CD4-positive, alpha-beta memory T cell (primary cell): ENCODE measurements around the gene TMTC4. TPM values are rescaled to one million over a fixed set of nuclear protein-coding genes. Genes with fewer than 3 reads are reported as not detected.
"Not testable (repeated sequence)": the region's sequence is repeated elsewhere in the genome, so short reads cannot be mapped to it uniquely, and the experiment has no call there.

Experiments used
- CTCF ChIA-PET: fragments of 350-600 bp; sonication (Branson Sonifier 250); formaldehyde crosslinking; loops from one replicate; lab custom pipeline; 2021; ENCODE audit warnings: inconsistent platforms; ENCODE audit not compliant: partially characterized antibody; lab: Charles Lee
- POLR2A ChIA-PET: fragments of 350-600 bp; sonication (Branson Sonifier 250); formaldehyde crosslinking; loops from one replicate; lab custom pipeline; 2021; ENCODE audit not compliant: partially characterized antibody; lab: Charles Lee
- DNase-seq, 5 donors: peaks; one replicate each; pipeline versions ENCODE4 v3.0.0 to v3.0.0-alpha.2; 2020 to 2022; ENCODE audit warnings: mixed read lengths in 1 of 5
- H3K27ac ChIP-seq: one replicate; pipeline ENCODE4 v1.7.0; 2013; ENCODE audit warnings: low read depth, low read length
- H3K27me3 ChIP-seq: 2 replicates; pipeline ENCODE4 v1.7.0; 2013; ENCODE audit warnings: mild to moderate bottlenecking, low read length, moderate library complexity; ENCODE audit not compliant: insufficient read depth
- H3K36me3 ChIP-seq: 2 replicates; pipeline ENCODE4 v1.7.0; 2013; ENCODE audit warnings: mild to moderate bottlenecking, low read length, moderate library complexity; ENCODE audit not compliant: insufficient read depth
- H3K4me1 ChIP-seq: 2 replicates; pipeline ENCODE4 v1.7.0; 2013; ENCODE audit warnings: mild to moderate bottlenecking, low read length, moderate library complexity; ENCODE audit not compliant: insufficient read depth
- H3K4me3 ChIP-seq, 2 donors: one replicate each; pipeline ENCODE4 v1.7.0; 2013; ENCODE audit warnings: low read length in 2 of 2, mild to moderate bottlenecking in 1 of 2
- H3K9me3 ChIP-seq, 2 donors: one replicate each; pipeline ENCODE4 v1.7.0; 2013; ENCODE audit warnings: low read length in 2 of 2, control low read depth in 1 of 2; ENCODE audit not compliant: control insufficient read depth in 1 of 2
- H3K27ac Mint-ChIP-seq, 7 donors: one replicate each; pipeline ENCODE4 v1.8.0; 2020 to 2021; ENCODE audit warnings: mixed read lengths in 7 of 7, mild to moderate bottlenecking in 6 of 7, inconsistent platforms in 3 of 7, moderate library complexity in 3 of 7
- H3K27me3 Mint-ChIP-seq, 2 donors: one replicate each; pipeline ENCODE4 v1.8.0; 2020 to 2021; ENCODE audit warnings: mixed read lengths in 2 of 2
- H3K36me3 Mint-ChIP-seq, 2 donors: one replicate each; pipeline ENCODE4 v1.8.0; 2020 to 2021; ENCODE audit warnings: mixed read lengths in 2 of 2, inconsistent platforms in 1 of 2, mild to moderate bottlenecking in 1 of 2
- H3K4me1 Mint-ChIP-seq, 4 donors: one replicate each; pipeline ENCODE4 v1.8.0; 2020 to 2021; ENCODE audit warnings: mixed read lengths in 4 of 4, mild to moderate bottlenecking in 1 of 4
- H3K4me3 Mint-ChIP-seq, 8 donors: one replicate each; pipeline ENCODE4 v1.8.0; 2020 to 2021; ENCODE audit warnings: mixed read lengths in 8 of 8, mild to moderate bottlenecking in 7 of 8, moderate library complexity in 6 of 8, inconsistent platforms in 3 of 8
- H3K9me3 Mint-ChIP-seq, 8 donors: one replicate each; pipeline ENCODE4 v1.8.0; 2020 to 2021; ENCODE audit warnings: mixed read lengths in 8 of 8, mild to moderate bottlenecking in 5 of 8, inconsistent platforms in 3 of 8, moderate library complexity in 1 of 8
- intact Hi-C: fragments of 100-400 bp; cut with micrococcal nuclease; formaldehyde crosslinking; loops from one replicate; pipeline ENCODE4 v1.15.1; 2023
- polyA plus RNA-seq, 2 donors: library from polyadenylated mRNA; unstranded; fragments of 300-500 nt; fragmentation: Illumina TruSeq; gene quantifications; one replicate each; pipeline ENCODE4 v1.2.3, GENCODE V29; 2021
- total RNA-seq, 2 experiments: library from RNA; stranded (reverse); gene quantifications; one replicate each; pipeline ENCODE4 v1.2.3, GENCODE V29; 2021

TMTC4 gene
- total and polyA plus RNA-seq, 4 experiments from 2014 or later = 2.8 to 27.7 (median 15.1) TPM

DNA sequence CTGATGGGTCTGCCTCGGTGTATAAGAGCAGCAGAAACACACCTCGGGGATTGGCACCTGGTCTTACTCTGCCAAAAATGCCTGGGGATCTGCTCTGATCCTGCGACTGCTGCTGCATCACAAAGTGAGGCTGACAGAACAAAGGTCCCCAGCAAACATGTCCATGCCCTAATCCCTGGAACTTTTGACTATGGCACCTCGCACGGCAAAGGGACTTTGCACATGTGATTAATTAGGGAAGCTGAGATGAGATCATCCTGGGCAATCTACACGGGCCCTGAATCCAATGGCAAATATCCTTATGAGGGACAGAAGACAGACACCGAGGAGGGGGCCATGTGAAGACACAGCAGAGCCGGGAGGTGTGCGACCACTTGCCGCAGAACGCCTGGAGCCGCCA, 94.5 kb downstream of the TMTC4 start:
- intact Hi-C loops = no loop called here
- peaks cover 20 to 49% (median 30%) of the 10 kb centered on the region in 4 donors for H3K4me1 Mint-ChIP-seq
- CTCF ChIA-PET = no interaction called here

DNA sequence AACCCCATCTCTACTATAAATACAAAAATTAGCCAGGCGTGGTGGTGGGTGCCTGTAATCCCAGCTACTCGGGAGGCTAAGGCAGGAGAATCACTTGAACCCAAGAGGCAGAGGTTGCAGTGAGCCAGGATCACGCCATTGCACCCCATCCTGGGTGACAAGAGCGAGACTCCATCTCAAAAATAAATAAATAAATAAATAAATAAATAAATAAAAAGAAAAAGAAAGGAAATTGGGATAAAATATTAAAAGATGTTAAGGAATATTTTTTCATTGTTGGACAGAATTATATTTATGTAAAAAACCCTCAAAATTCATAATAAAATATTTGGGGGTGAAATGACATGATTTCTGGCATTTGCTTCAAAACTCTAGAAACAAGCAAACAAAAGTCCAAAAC, 97.4 kb downstream of the TMTC4 start:
- CTCF ChIA-PET = interaction anchor here (0.6 to 7.1 kb wide), 3 partner anchors 10 to 63 kb away, joined by 3 to 182 read pairs (median 3); partner anchors contain the start of gene GGACT

More for the DNA sequence above, 94.5 kb downstream of the TMTC4 start:
- Mint-ChIP-seq H3K27ac (peak overlapping the region in 1 of 7 donors; percentile 20), H3K36me3 (peaks cover 28 to 44% of the 10 kb centered on the region in 2 donors), H3K27me3 (no peaks in the 10 kb centered on the region), H3K9me3 (no peaks in the 10 kb centered on the region), H3K4me3 (no peak overlapping the region)
- H3K27me3 ChIP-seq = no peaks in the 10 kb centered on the region
- POLR2A ChIA-PET = interaction anchor here (1.2 kb wide), 1 partner anchor 8 kb away, joined by 3 read pairs; no protein-coding TSS in a partner anchor
- peaks cover 28% of the 10 kb centered on the region for H3K4me1 ChIP-seq
- no peak overlapping the region for H3K4me3 ChIP-seq
- no peak overlapping the region for H3K27ac ChIP-seq
- no peak for DNase-seq
- H3K9me3 ChIP-seq = no peaks in the 10 kb centered on the region
- H3K36me3 ChIP-seq = no peaks in the 10 kb centered on the region

DNA sequence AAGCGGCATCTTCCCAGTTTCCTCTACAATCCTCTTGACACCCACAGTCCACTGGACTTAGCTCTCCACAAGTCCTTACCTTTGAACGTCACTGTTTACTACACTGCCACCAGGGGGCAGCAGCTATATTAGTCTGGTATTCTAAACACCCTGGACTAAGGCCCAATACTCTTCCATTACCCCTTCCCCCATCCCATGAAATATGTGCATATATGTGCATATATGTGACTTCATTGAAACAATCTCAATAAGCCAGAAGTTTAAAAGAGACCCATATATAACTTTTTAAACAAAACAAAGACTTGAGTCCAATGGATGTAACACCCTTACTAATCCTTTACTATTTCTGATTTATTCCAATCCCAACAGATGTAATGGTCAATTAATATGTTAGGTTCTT, 101.5 kb downstream of the TMTC4 start:
- Histone ChIP-seq H3K27ac (no peak overlapping the region), H3K4me1 (peaks cover 11% of the 10 kb centered on the region), H3K27me3 (no peaks in the 10 kb centered on the region), H3K4me3 (no peak overlapping the region), H3K9me3 (no peaks in the 10 kb centered on the region), H3K36me3 (no peaks in the 10 kb centered on the region)
- H3K9me3 Mint-ChIP-seq = no peaks in the 10 kb centered on the region
- H3K4me1 Mint-ChIP-seq = peaks cover 12 to 28% (median 16%) of the 10 kb centered on the region in 4 donors
- no peak overlapping the region for H3K4me3 Mint-ChIP-seq
- DNase-seq = peak; percentile 61 to 76 (median 68)
- H3K27ac Mint-ChIP-seq = no peak overlapping the region
- intact Hi-C loops = loop anchor here (1.0 kb wide), 3 partner anchors 15 to 554 kb away; partner anchors contain the start of gene GGACT
- H3K36me3 Mint-ChIP-seq = peaks cover 8 to 17% of the 10 kb centered on the region in 2 donors
- H3K27me3 Mint-ChIP-seq = no peaks in the 10 kb centered on the region
- ChIA-PET CTCF (interaction anchor here (0.6 to 7.1 kb wide), 30 partner anchors 9 to 917 kb away, joined by 3 to 182 read pairs (median 4); partner anchors contain the start of genes GGACT and TMTC4), POLR2A (interaction anchor here (0.9 to 3.1 kb wide), 6 partner anchors 9 to 917 kb away, joined by 3 to 22 read pairs (median 3); partner anchors contain the start of genes GGACT and TMTC4)

More for the DNA sequence above, 97.4 kb downstream of the TMTC4 start:
- H3K4me3 Mint-ChIP-seq, DNase-seq, H3K27me3 Mint-ChIP-seq, H3K27me3 ChIP-seq, H3K9me3 Mint-ChIP-seq, H3K9me3 ChIP-seq, H3K27ac Mint-ChIP-seq, H3K27ac ChIP-seq, H3K36me3 ChIP-seq, H3K4me3 ChIP-seq, intact Hi-C loops: not testable (repeated sequence)
- H3K4me1 ChIP-seq = peaks cover 22% of the 10 kb centered on the region
- Mint-ChIP-seq H3K36me3 (peaks cover 25 to 43% of the 10 kb centered on the region in 2 donors), H3K4me1 (peaks cover 23 to 52% (median 28%) of the 10 kb centered on the region in 4 donors)
- POLR2A ChIA-PET = interaction anchor here (0.8 kb wide), 1 partner anchor 97 kb away, joined by 4 read pairs; no protein-coding TSS in a partner anchor

DNA sequence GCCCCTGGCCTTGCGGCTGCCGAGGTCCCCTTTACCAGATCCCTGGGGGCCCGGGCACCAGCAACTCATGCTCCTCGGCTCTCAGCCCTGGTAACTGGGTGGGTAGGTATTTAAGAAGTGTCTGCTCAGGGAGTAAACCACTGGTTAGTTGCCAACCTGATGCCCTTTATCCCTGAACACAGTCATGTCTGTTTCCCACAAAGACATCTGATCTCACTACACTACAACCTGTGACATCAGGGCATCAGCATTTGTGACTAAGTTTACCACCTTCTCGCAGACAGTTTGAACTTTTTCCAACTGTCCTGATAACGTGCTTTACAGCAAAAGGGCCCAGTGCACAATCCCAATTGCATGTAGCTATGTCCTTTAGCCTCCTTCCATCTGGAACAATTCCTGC, 108.1 kb downstream of the TMTC4 start:
- no peak overlapping the region for H3K27ac ChIP-seq
- Mint-ChIP-seq H3K9me3 (peaks cover 0 to 7% (median under 1%) of the 10 kb centered on the region in 8 donors), H3K4me3 (no peak overlapping the region), H3K27me3 (no peaks in the 10 kb centered on the region), H3K27ac (no peak overlapping the region), H3K4me1 (peaks cover 0 to 5% (median 4%) of the 10 kb centered on the region in 4 donors), H3K36me3 (peaks cover 8 to 37% of the 10 kb centered on the region in 2 donors)
- no peaks in the 10 kb centered on the region for H3K9me3 ChIP-seq
- POLR2A ChIA-PET = no interaction called here
- intact Hi-C loops = no loop called here
- no peaks in the 10 kb centered on the region for H3K36me3 ChIP-seq
- H3K4me3 ChIP-seq = no peak overlapping the region
- CTCF ChIA-PET = no interaction called here
- DNase-seq = no peak
- H3K4me1 ChIP-seq = no peaks in the 10 kb centered on the region
- H3K27me3 ChIP-seq = no peaks in the 10 kb centered on the region

DNA sequence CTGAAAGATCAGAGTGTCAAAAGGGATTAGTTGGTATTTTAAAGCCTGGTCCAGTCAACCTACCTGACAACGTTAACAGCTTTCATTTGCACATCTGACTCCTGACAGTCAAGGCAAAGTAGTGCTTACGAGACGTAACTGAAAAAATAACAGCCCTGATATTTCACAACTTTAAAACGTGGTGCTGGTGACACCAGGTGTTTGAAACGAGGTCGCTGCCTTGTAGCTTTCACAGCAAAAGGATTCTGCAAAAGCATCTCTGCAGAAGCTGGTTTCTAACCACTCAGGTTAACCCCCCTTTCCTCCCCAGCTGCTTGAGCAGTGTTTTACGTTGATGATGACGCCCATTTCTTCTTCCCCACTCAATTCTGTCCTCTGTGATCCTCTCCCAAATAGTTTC, 109.3 kb downstream of the TMTC4 start:
- no peaks in the 10 kb centered on the region for H3K27me3 Mint-ChIP-seq
- no peak overlapping the region for H3K4me3 ChIP-seq
- intact Hi-C loops = no loop called here
- ChIA-PET POLR2A (no interaction called here), CTCF (interaction anchor here (1.0 kb wide), 1 partner anchor 9 kb away, joined by 3 read pairs; no protein-coding TSS in a partner anchor)
- peaks cover 0 to 7% (median under 1%) of the 10 kb centered on the region in 8 donors for H3K9me3 Mint-ChIP-seq
- H3K36me3 Mint-ChIP-seq = peaks cover 8 to 37% of the 10 kb centered on the region in 2 donors
- H3K9me3 ChIP-seq = no peaks in the 10 kb centered on the region
- no peaks in the 10 kb centered on the region for H3K36me3 ChIP-seq
- H3K27ac Mint-ChIP-seq = peak overlapping the region in 2 of 7 donors; percentile 2 to 78
- H3K27me3 ChIP-seq = no peaks in the 10 kb centered on the region
- no peak for DNase-seq
- no peaks in the 10 kb centered on the region for H3K4me1 ChIP-seq
- H3K27ac ChIP-seq = no peak overlapping the region
- peaks cover 0 to 5% (median 4%) of the 10 kb centered on the region in 4 donors for H3K4me1 Mint-ChIP-seq
- H3K4me3 Mint-ChIP-seq = no peak overlapping the region

DNA sequence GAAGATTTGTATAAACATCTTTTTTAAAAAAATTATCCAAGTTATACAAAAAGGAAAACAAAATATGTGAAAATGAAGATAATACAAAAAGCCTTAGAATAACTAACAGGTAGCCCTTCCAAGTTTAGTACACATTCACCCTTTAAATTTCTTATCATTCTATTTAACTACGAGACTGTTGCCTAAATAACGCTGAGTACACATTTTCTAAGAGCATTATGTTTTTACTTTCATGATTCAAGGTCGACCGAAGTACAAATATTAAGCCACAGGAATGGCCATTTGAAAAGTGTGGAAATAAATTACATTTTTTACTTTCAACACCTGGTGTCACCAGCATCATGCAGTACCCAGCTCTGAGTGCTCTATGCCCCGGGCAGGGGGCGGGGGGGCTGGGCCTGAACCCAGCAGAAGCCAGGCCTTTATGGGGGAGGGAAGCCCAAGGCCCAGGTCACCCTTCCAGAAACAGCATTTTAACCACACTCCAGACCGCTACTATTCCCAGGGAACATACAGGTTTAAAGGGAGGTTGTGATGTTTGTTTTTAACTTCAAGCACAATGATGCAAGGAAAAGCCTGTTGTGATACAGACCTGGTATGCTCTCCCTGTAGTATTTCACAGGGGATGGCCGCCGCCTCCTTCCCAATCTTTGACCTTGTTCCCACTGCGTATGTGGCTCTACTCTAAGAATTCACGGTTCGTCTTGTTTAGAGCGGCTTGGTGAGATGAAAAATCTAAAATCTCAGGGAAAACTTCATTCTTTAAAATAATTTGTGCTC, 110.0 kb downstream of the TMTC4 start:
- Histone ChIP-seq H3K36me3 (no peaks in the 10 kb centered on the region), H3K4me1 (no peaks in the 10 kb centered on the region), H3K9me3 (no peaks in the 10 kb centered on the region), H3K27ac (no peak overlapping the region), H3K27me3 (no peaks in the 10 kb centered on the region), H3K4me3 (no peak overlapping the region)
- peaks cover 0 to 7% (median under 1%) of the 10 kb centered on the region in 8 donors for H3K9me3 Mint-ChIP-seq
- DNase-seq = no peak
- ChIA-PET POLR2A (no interaction called here), CTCF (interaction anchor here (1.2 kb wide), 1 partner anchor 8 kb away, joined by 3 read pairs; no protein-coding TSS in a partner anchor)
- H3K36me3 Mint-ChIP-seq = peaks cover 8 to 32% of the 10 kb centered on the region in 2 donors
- H3K4me1 Mint-ChIP-seq = peaks cover 0 to 5% (median 4%) of the 10 kb centered on the region in 4 donors
- no peak overlapping the region for H3K4me3 Mint-ChIP-seq
- H3K27ac Mint-ChIP-seq = no peak overlapping the region
- intact Hi-C loops = no loop called here
- no peaks in the 10 kb centered on the region for H3K27me3 Mint-ChIP-seq

DNA sequence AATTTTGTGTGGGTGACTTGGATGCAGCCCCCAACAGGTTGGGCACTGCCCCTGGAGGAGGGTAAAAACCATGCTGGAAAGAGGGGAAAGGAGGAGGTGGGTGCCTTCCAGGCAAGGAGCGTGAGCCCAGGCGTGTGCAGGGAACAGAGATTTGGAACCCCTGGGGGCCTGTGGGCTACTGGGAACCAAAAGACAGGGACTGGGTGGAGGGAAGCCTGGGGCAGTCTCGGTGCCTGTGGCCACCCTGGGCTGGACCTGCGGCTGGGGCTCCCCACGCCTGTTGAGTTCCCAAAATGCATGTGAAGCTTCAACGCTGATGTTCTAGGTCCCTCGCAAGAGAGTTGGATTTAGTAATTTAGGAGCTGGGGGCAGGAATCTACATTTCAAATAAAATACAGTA, 110.8 kb downstream of the TMTC4 start:
- Mint-ChIP-seq H3K4me1 (peaks cover 0 to 5% (median 3%) of the 10 kb centered on the region in 4 donors), H3K36me3 (peaks cover 8 to 31% of the 10 kb centered on the region in 2 donors), H3K27me3 (no peaks in the 10 kb centered on the region), H3K9me3 (peaks cover 0 to 7% (median under 1%) of the 10 kb centered on the region in 8 donors), H3K4me3 (no peak overlapping the region), H3K27ac (no peak overlapping the region)
- Histone ChIP-seq H3K27ac (no peak overlapping the region), H3K27me3 (no peaks in the 10 kb centered on the region), H3K4me1 (no peaks in the 10 kb centered on the region), H3K9me3 (no peaks in the 10 kb centered on the region), H3K36me3 (no peaks in the 10 kb centered on the region), H3K4me3 (no peak overlapping the region)
- DNase-seq = no peak
- ChIA-PET CTCF (interaction anchor here (1.2 kb wide), 1 partner anchor 9 kb away, joined by 3 read pairs; no protein-coding TSS in a partner anchor), POLR2A (no interaction called here)
- intact Hi-C loops = no loop called here
